IMR-90 (cell line): ENCODE results near the gene ITGA5. TPM values are rescaled to one million over a fixed set of nuclear protein-coding genes. Genes with fewer than 3 reads are reported as not detected.

ENCODE experiments used
- ATAC-seq: fragments of 200-7000 bp; cut with Tn5 transposase; 2 replicates; pipeline ENCODE4 v1.9.1; 2020; ENCODE audit warnings: low read depth, mild to moderate bottlenecking, moderate library complexity
- BruUV-seq: library from RNA; stranded (reverse); fragments of 400-500 nt; replicated peaks from 2 replicates; lab custom pipeline; 2021; lab: Mats Ljungman, UMichigan
- CTCF ChIA-PET: fragments of 300-600 bp; formaldehyde crosslinking; extraction: SDS; loops from one replicate; lab custom pipeline; 2021; ENCODE audit warnings: antibody characterized with exemption; lab: Yijun Ruan, JAX
- POLR2A ChIA-PET: fragments of 300-600 bp; sonication (Branson Sonifier 250); formaldehyde crosslinking; loops from one replicate; lab custom pipeline; 2022; ENCODE audit warnings: antibody characterized with exemption; ENCODE audit not compliant: unreplicated experiment; lab: Charles Lee
- DNase-seq: peaks from one replicate; pipeline ENCODE4 v3.0.0; 2013
- H2AFZ ChIP-seq: replicated peaks from 2 replicates; pipeline ENCODE3; 2013; ENCODE audit warnings: low read length, mild to moderate bottlenecking; ENCODE audit not compliant: poor library complexity
- H2AK5ac ChIP-seq: 2 replicates; pipeline ENCODE4 v1.6.1; 2013; ENCODE audit warnings: low read depth, low read length, inconsistent platforms
- H2AK9ac ChIP-seq: replicated peaks from 2 replicates; pipeline ENCODE3; 2013; ENCODE audit warnings: mild to moderate bottlenecking, low read depth, low read length, moderate library complexity; ENCODE audit not compliant: poor library complexity
- H2BK120ac ChIP-seq: 2 replicates; pipeline ENCODE4 v1.6.1; 2013; ENCODE audit warnings: low read depth, low read length, inconsistent platforms
- H2BK15ac ChIP-seq: 3 replicates; pipeline ENCODE4 v1.6.1; 2013; ENCODE audit warnings: low read depth, low read length, inconsistent platforms
- H2BK20ac ChIP-seq: 2 replicates; pipeline ENCODE4 v1.6.1; 2013; ENCODE audit warnings: low read depth, mild to moderate bottlenecking, inconsistent platforms, low read length, moderate library complexity
- H2BK5ac ChIP-seq: 2 replicates; pipeline ENCODE4 v1.6.1; 2013; ENCODE audit warnings: mild to moderate bottlenecking, low read depth, low read length, inconsistent platforms; ENCODE audit not compliant: poor library complexity, severe bottlenecking
- H3K14ac ChIP-seq: replicated peaks from 2 replicates; pipeline ENCODE4 v1.6.1; 2013; ENCODE audit warnings: low read depth, low read length, inconsistent platforms
- H3K18ac ChIP-seq: 2 replicates; pipeline ENCODE4 v1.6.1; 2013; ENCODE audit warnings: low read depth, low read length, control low read depth
- H3K23ac ChIP-seq: 2 replicates; pipeline ENCODE4 v1.6.1; 2013; ENCODE audit warnings: low read depth, low read length, inconsistent platforms
- H3K27ac ChIP-seq: 2 replicates; pipeline ENCODE4 v1.5.1; 2013; ENCODE audit warnings: mild to moderate bottlenecking, control low read depth, low read length; ENCODE audit not compliant: insufficient read depth
- H3K27me3 ChIP-seq: 2 replicates; pipeline ENCODE4 v1.6.1; 2013; ENCODE audit warnings: low read length; ENCODE audit not compliant: control insufficient read depth, insufficient read depth
- H3K36me3 ChIP-seq: 2 replicates; pipeline ENCODE4 v1.6.1; 2013; ENCODE audit warnings: low read length, mixed read lengths; ENCODE audit not compliant: control insufficient read depth, insufficient read depth
- H3K4ac ChIP-seq: 2 replicates; pipeline ENCODE4 v1.6.1; 2013; ENCODE audit warnings: low read depth, low read length, inconsistent platforms
- H3K4me1 ChIP-seq: 2 replicates; pipeline ENCODE4 v1.6.1; 2013; ENCODE audit warnings: low read length, mixed read lengths; ENCODE audit not compliant: control insufficient read depth, insufficient read depth
- H3K4me2 ChIP-seq: 2 replicates; pipeline ENCODE4 v1.6.1; 2013; ENCODE audit warnings: low read depth, mild to moderate bottlenecking, control low read depth, low read length, moderate library complexity
- H3K4me3 ChIP-seq: 2 replicates; pipeline ENCODE4 v1.5.1; 2013; ENCODE audit warnings: low read depth, mild to moderate bottlenecking, control low read depth, low read length, moderate library complexity; ENCODE audit not compliant: insufficient read depth
- H3K56ac ChIP-seq: 2 replicates; pipeline ENCODE4 v1.6.1; 2013; ENCODE audit warnings: low read length, inconsistent platforms; ENCODE audit not compliant: insufficient read depth; ENCODE audit errors: extremely low read depth
- H3K79me1 ChIP-seq, 2 experiments: 2 replicates each; pipeline ENCODE4 v1.6.1; 2013; ENCODE audit warnings: low read length in 2 of 2, inconsistent platforms in 1 of 2, low read depth in 1 of 2
- H3K9ac ChIP-seq: 2 replicates; pipeline ENCODE4 v1.6.1; 2013; ENCODE audit warnings: low read depth, low read length, control low read depth
- H3K9me1 ChIP-seq: 2 replicates; pipeline ENCODE4 v1.6.1; 2013; ENCODE audit warnings: low read length, inconsistent platforms; ENCODE audit not compliant: insufficient read depth
- H3K9me3 ChIP-seq: 2 replicates; pipeline ENCODE4 v1.6.1; 2013; ENCODE audit warnings: low read length; ENCODE audit not compliant: control insufficient read depth, insufficient read depth
- H4K20me1 ChIP-seq: 2 replicates; pipeline ENCODE4 v1.6.1; 2013; ENCODE audit warnings: low read length, inconsistent platforms; ENCODE audit not compliant: insufficient read depth
- H4K5ac ChIP-seq: 2 replicates; pipeline ENCODE4 v1.6.1; 2013; ENCODE audit warnings: mild to moderate bottlenecking, low read depth, low read length, control low read depth
- H4K8ac ChIP-seq, 2 experiments: 2 replicates each; pipeline ENCODE4 v1.6.1; 2013; ENCODE audit warnings: low read depth in 2 of 2, low read length in 2 of 2, control low read depth in 1 of 2, inconsistent platforms in 1 of 2
- H4K91ac ChIP-seq: 2 replicates; pipeline ENCODE4 v1.6.1; 2013; ENCODE audit warnings: low read depth, low read length, inconsistent platforms; ENCODE audit not compliant: insufficient read depth
- BHLHE40 ChIP-seq: fragments of 150-350 bp; IDR thresholded peaks from 2 replicates; pipeline ENCODE4 v1.6.1; 2016; ENCODE audit warnings: mild to moderate bottlenecking, low read depth, low read length
- CHD1 ChIP-seq: IDR thresholded peaks from 2 replicates; pipeline ENCODE4 v1.6.1; 2012; ENCODE audit warnings: low read depth, low read length, improper control_type of control experiment
- MAZ ChIP-seq: IDR thresholded peaks from 2 replicates; pipeline ENCODE4 v1.6.1; 2012; ENCODE audit warnings: low read depth, mild to moderate bottlenecking, low read length, improper control_type of control experiment, moderate library complexity, borderline replicate concordance
- NFE2L2 ChIP-seq: fragments of 150-350 bp; IDR thresholded peaks from 2 replicates; pipeline ENCODE4 v1.6.1; 2016; ENCODE audit warnings: low read depth, mild to moderate bottlenecking, low read length
- RCOR1 ChIP-seq: IDR thresholded peaks from 2 replicates; pipeline ENCODE4 v1.6.1; 2012; ENCODE audit warnings: mild to moderate bottlenecking, low read length, improper control_type of control experiment; ENCODE audit not compliant: insufficient replicate concordance
- WGBS, 2 experiments: methylation state at CpG; one replicate each; pipeline versions ENCODE4 v1.1.5 to v1.1.7; 2013; ENCODE audit warnings: missing lambda C conversion rate in 2 of 2; ENCODE audit not compliant: insufficient read length in 1 of 2; ENCODE audit errors: extremely low coverage in 2 of 2; 5-methylcytosine and 5-hydroxymethylcytosine counted together
- dilution Hi-C: fragments of 300-500 bp; cut with HindIII; formaldehyde crosslinking; loops from one replicate; pipeline ENCODE4 v1.14.3; 2018; ENCODE audit warnings: low sequenced_read_pairs; ENCODE audit not compliant: unreplicated experiment
- in situ Hi-C: fragments of 300-500 bp; cut with MboI; formaldehyde crosslinking; loops from 3 replicates; pipeline ENCODE4 v1.14.3; 2019; ENCODE audit warnings: low sequenced_read_pairs, inconsistent platforms, mixed read lengths
- intact Hi-C: fragments of 100-400 bp; cut with micrococcal nuclease; formaldehyde crosslinking; loops from 2 replicates; pipeline ENCODE4 v1.10.0; 2022
- polyA plus RNA-seq, 3 experiments: library from polyadenylated mRNA; depleted of rRNA; stranded (reverse); fragments of >200 nt; gene quantifications; 2 replicates each; pipeline ENCODE4 v1.2.3, GENCODE V29; 2012; ENCODE audit warnings: low replicate concordance in 1 of 3
- total RNA-seq: library from RNA; depleted of rRNA; stranded (reverse); fragments of >200 nt; gene quantifications from 2 replicates; pipeline ENCODE4 v1.2.3, GENCODE V29; 2012

Gene ITGA5
- total and polyA plus RNA-seq, 2 of the 4 experiments (the other 2 are of a cell fraction) = 159 to 259 TPM

DNA sequence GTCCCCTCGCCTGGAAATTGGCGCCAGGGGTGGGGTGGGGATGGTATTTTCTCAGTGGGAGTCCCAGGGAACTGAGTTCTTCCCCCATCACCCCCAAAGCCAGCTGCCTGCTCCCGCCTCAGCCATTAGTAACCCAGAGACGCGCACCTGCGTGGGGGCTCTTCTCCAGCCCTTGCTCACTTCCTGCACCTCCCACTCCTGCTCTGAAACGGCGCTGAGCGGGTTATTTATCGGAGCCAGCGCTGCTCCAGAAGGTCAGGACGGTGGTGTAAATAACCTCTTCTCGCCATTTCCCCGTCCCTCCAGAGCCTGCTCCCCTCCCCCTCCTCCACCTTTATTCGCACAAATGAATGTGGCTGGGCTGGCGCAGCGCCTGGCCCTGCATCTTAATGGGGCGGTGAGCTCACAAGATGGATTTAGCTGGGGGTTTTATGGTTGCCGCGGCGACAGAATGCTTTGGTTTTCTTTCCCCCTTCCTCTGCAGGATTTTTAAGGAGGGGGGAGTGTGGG lies 67.0 kb downstream of the ITGA5 start:
- Histone ChIP-seq H3K4me3 (no peak overlapping the region), H4K5ac (no peak overlapping the region; the same call in 1 of the 2 replicates), H2AK9ac (peak overlapping the region; percentile 6), H3K4me1 (peaks cover 21% of the 10 kb centered on the region), H4K8ac (peak overlapping the region in 1 of 2 experiments; percentile 62; a peak in 1 of 4 replicates), H3K56ac (no peak overlapping the region), H2BK15ac (no peak overlapping the region), H2BK20ac (no peak overlapping the region), H3K36me3 (peaks cover 34% of the 10 kb centered on the region), H3K4me2 (peak overlapping the region; percentile 43), H2BK5ac (no peak overlapping the region), H2AFZ (peak overlapping the region; percentile 71), H4K91ac (0 out of 2 replicates have a peak overlapping the region, but pooled peaks have one; percentile 4), H3K27me3 (no peaks in the 10 kb centered on the region), H4K20me1 (no peaks in the 10 kb centered on the region), H3K23ac (0 out of 2 replicates have a peak overlapping the region, but pooled peaks have one; percentile 19), H3K4ac (0 out of 2 replicates have a peak overlapping the region, but pooled peaks have one; percentile 67), H3K9ac (no peak overlapping the region), H3K9me3 (no peaks in the 10 kb centered on the region), H3K9me1 (peaks cover 8% of the 10 kb centered on the region; the same call in 1 of the 2 replicates), H2BK120ac (no peak overlapping the region), H3K79me1 (no peaks in the 10 kb centered on the region), H3K27ac (no peak overlapping the region; the same call in 1 of the 2 replicates), H3K14ac (peak overlapping the region; percentile 3; the same call in 1 of the 2 replicates), H3K18ac (no peak overlapping the region), H2AK5ac (no peak overlapping the region)
- ChIA-PET POLR2A (no interaction called here), CTCF (interaction anchor here (0.6 to 0.9 kb wide), 3 partner anchors 14 to 83 kb away, joined by 3 to 4 read pairs (median 3); no protein-coding TSS in a partner anchor)
- dilution Hi-C loops = no loop called here
- DNase-seq (peak; percentile 79), ATAC-seq (peak; percentile 46)
- in situ Hi-C loops = no loop called here
- intact Hi-C loops = no loop called here
- no TSS peak for BruUV-seq
- TF ChIP-seq BHLHE40 (no peak), RCOR1 (no peak), CHD1 (no peak), MAZ (0 out of 2 replicates have a peak, but pooled peaks have one; percentile 28), NFE2L2 (no peak)
- WGBS, 2 experiments = 0% methylated on average over 2 of the region's 21 CpGs; no CpG with 5 or more reads in 1 of the 2 experiments
